Activated T-cell treated with anti-CD3 and anti-CD28 coated beads, Interleukin-2, amount 50 U/mL, for 24 hours (primary cell): Measurements from ENCODE around the gene ATP23.

ENCODE experiments used
- DNase-seq: peaks from one replicate; pipeline ENCODE4 v3.0.0-alpha.2; 2020
- H3K27ac Mint-ChIP-seq: 2 replicates; pipeline ENCODE4 v1.8.0; 2020; ENCODE audit warnings: mild to moderate bottlenecking, mixed read lengths
- H3K27me3 Mint-ChIP-seq: 2 replicates; pipeline ENCODE4 v1.8.0; 2020; ENCODE audit warnings: mixed read lengths
- H3K36me3 Mint-ChIP-seq: 2 replicates; pipeline ENCODE4 v1.8.0; 2020; ENCODE audit warnings: low read depth, mixed read lengths
- H3K4me1 Mint-ChIP-seq: 2 replicates; pipeline ENCODE4 v1.8.0; 2020; ENCODE audit warnings: low read depth, mixed read lengths
- H3K4me3 Mint-ChIP-seq: 2 replicates; pipeline ENCODE4 v1.8.0; 2020; ENCODE audit warnings: mild to moderate bottlenecking, moderate library complexity, mixed read lengths
- H3K9me3 Mint-ChIP-seq: 2 replicates; pipeline ENCODE4 v1.8.0; 2020; ENCODE audit warnings: mixed read lengths

The ATP23 gene

DNA sequence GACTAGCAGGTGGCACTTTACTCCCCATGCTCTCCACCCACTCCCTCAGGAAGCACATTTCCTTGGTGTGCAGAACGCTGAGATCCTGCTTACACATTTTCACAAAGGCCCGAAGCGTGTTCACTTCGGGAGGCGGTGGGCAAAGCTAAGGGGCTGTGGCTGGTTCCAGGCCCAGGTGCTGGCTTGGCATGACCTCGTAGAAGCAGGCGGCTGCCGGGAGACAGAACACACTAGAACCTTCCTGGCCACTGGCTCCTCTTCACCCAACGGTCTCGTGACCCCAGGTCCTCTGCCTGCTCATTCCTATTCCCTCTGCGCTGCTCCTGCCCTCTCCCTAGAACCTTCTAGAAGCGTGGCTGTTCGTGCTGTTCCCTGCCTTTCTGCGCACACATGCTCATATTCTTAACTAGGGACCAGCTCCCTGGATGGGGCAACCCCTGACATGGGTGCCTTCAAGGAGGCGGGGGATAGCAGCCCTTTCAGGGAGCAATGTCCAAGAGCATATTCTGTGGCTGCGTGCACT is 43.3 kb downstream of the ATP23 start:
- Mint-ChIP-seq H3K9me3 (no peaks in the 10 kb centered on the region), H3K27ac (no peak overlapping the region), H3K27me3 (peaks cover 17% of the 10 kb centered on the region), H3K4me1 (no peaks in the 10 kb centered on the region), H3K36me3 (no peaks in the 10 kb centered on the region), H3K4me3 (no peak overlapping the region)
- no peak for DNase-seq

DNA sequence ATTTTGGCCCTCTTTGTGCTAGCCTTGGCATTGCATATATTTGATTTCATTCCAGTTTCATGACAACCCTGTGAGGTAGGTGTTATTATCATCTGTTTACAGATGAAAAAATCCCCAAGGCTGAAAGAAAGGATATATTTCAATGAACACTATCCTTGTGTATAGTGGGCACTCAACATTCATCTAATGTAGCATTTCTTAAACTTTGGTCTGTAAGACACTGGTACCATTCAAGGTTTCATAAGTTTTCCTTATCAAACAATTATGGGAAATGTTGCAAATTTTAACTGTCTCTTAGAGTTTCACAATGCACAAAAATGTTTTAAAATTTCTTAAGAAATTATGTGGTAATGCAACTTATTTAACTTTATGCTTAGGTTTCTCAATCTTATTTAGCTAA is 44.3 kb downstream of the ATP23 start:
- H3K4me3 Mint-ChIP-seq, result no peak overlapping the region
- peaks cover 11% of the 10 kb centered on the region for H3K27me3 Mint-ChIP-seq
- no peak overlapping the region for H3K27ac Mint-ChIP-seq
- DNase-seq, result no peak
- no peaks in the 10 kb centered on the region for H3K4me1 Mint-ChIP-seq
- no peaks in the 10 kb centered on the region for H3K36me3 Mint-ChIP-seq
- H3K9me3 Mint-ChIP-seq, result no peaks in the 10 kb centered on the region

GRCh38 chr12:57989838-57990237 is 48.5 kb downstream of the ATP23 start:
- no peak overlapping the region for H3K4me3 Mint-ChIP-seq
- no peaks in the 10 kb centered on the region for H3K36me3 Mint-ChIP-seq
- no peaks in the 10 kb centered on the region for H3K4me1 Mint-ChIP-seq
- H3K27me3 Mint-ChIP-seq, result peaks cover 6% of the 10 kb centered on the region
- no peak overlapping the region for H3K27ac Mint-ChIP-seq
- DNase-seq, result no peak
- H3K9me3 Mint-ChIP-seq, result no peaks in the 10 kb centered on the region

DNA sequence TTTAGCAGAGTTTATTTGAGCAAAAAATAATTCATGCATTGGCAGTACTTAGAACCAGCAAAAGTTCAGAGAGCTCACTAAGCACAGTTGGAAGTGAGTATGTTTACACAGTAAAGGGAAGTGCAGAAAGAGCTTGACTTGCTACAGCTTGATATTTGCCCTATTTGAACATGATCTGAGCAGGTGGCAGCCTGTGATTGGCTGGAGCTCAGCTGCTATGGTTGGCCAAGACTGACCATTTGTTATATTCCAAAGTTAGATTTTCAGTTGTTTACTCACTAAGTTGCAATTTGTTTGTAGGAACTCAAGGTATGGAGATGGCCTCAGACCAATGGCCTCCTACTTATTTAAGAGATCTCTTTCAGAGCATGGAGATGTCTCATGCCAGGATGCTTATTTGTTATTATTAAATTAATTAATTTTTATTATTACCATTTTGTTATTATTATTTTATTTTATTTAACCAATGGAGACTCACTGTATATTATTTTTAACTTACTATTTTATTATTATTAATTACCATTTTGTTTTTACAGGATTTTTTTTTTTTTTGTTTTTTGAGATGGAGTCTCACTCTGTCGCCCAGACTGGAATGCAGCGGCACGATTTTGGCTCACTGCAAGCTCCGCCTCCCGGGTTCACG is 49.0 kb downstream of the ATP23 start:
- Mint-ChIP-seq H3K4me3 (no peak overlapping the region), H3K9me3 (no peaks in the 10 kb centered on the region), H3K4me1 (no peaks in the 10 kb centered on the region), H3K27ac (no peak overlapping the region), H3K27me3 (peaks cover 6% of the 10 kb centered on the region), H3K36me3 (no peaks in the 10 kb centered on the region)
- no peak for DNase-seq

DNA sequence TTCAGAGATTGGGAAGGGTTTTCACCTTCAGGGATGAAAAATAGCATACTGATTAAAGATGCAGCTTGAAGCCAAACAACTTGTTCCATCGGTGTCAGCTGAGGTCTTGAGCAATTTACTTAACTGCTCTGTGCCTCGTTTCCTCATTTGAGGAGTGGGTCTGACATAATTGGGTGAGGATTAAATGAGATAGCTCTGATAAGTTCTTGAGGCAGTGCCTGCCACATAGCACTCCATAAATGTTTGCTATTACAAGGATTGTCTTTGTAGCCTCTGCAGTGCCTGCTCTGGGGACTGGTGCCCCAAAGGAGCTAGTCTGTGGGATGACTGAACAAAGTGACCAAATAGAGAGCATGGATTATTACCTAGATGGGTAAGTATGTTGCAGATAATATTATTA is 50.6 kb downstream of the ATP23 start:
- Mint-ChIP-seq H3K27ac (no peak overlapping the region), H3K4me3 (no peak overlapping the region), H3K9me3 (peaks cover 11% of the 10 kb centered on the region), H3K27me3 (peaks cover 10% of the 10 kb centered on the region), H3K36me3 (peaks cover 1% of the 10 kb centered on the region), H3K4me1 (no peaks in the 10 kb centered on the region)
- DNase-seq, result no peak

- Mint-ChIP-seq H3K4me3 (no peak overlapping the region), H3K4me1 (no peaks in the 10 kb centered on the region), H3K9me3 (peaks cover 17% of the 10 kb centered on the region), H3K27ac (no peak overlapping the region), H3K27me3 (peaks cover 15% of the 10 kb centered on the region), H3K36me3 (peaks cover 1% of the 10 kb centered on the region)
- no peak for DNase-seq
Observed at GRCh38 chr12:57993030-57993429, 51.7 kb downstream of the ATP23 start.

DNA sequence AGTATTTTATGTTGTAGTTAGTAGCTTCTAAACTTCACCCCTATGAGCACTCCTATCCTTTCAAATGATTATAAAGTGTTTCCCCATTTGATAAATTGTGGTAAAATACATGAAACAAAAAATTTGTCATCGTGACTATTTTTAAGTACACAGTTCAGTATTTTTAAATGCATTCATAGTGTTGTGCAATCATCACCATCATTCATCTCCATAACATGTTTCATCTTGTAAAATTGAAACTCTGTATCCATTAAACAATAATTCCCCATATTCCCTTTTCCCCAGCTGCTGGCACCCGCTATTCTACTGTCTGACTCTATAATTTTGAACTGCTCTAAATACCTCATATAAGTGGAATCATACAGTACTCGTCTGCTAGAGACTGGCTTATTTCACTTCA is 52.5 kb downstream of the ATP23 start:
- Mint-ChIP-seq H3K27ac (no peak overlapping the region), H3K4me1 (no peaks in the 10 kb centered on the region), H3K9me3 (peaks cover 18% of the 10 kb centered on the region), H3K36me3 (peaks cover 1% of the 10 kb centered on the region), H3K27me3 (peaks cover 15% of the 10 kb centered on the region), H3K4me3 (no peak overlapping the region)
- DNase-seq, result no peak

DNA sequence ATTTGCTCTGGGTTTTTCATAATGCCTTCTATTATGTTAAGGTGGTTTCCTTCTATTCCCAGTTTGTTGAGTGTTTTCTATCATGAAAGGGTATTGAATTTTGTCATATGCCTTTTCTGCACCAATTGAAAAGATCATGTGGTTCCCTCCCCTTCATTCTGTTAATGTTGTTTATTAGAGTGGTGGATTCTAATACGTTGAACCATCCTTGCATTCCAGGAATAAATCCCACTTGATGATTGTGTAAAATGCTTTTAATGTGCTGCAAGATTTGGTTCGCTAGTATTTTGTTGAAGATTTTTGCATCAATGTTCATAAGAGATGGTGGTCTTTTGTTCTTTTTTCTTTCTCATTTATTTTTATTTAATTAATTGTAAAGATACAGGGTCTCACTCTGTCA is 55.2 kb downstream of the ATP23 start:
- Mint-ChIP-seq H3K27me3 (peaks cover 18% of the 10 kb centered on the region), H3K4me1 (no peaks in the 10 kb centered on the region), H3K27ac (no peak overlapping the region), H3K4me3 (no peak overlapping the region), H3K36me3 (peaks cover 1% of the 10 kb centered on the region), H3K9me3 (peaks cover 39% of the 10 kb centered on the region)
- no peak for DNase-seq

DNA sequence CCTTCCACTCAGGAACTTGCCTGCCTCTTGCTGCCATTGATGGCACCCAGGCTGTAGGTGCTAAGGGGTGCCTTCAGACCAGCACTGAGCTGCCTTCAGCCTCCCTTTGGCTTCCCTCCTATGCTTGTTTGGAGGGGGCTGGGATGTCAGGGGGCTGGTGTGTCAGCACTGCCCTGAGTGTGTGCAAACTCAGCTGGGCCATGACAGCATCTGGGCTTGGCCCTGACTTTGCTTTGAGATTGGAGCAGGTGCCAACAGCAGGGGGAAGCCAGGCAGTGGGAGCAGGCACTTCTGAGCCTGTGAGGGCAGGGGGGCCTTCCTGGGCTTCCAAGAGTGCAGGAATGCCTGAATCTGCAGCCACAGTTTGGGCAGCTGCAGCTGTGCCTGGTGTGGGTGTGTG is 56.9 kb downstream of the ATP23 start:
- Mint-ChIP-seq H3K36me3 (peaks cover 1% of the 10 kb centered on the region), H3K4me3 (no peak overlapping the region), H3K9me3 (peaks cover 45% of the 10 kb centered on the region), H3K4me1 (no peaks in the 10 kb centered on the region), H3K27ac (no peak overlapping the region), H3K27me3 (peaks cover 18% of the 10 kb centered on the region)
- DNase-seq, result no peak

GRCh38 chr12:58000499-58000898 is 59.1 kb downstream of the ATP23 start:
- Mint-ChIP-seq H3K4me1 (no peaks in the 10 kb centered on the region), H3K9me3 (peaks cover 45% of the 10 kb centered on the region), H3K27ac (no peak overlapping the region), H3K27me3 (peaks cover 26% of the 10 kb centered on the region), H3K36me3 (peaks cover 1% of the 10 kb centered on the region), H3K4me3 (no peak overlapping the region)
- no peak for DNase-seq

GRCh38 chr12:58007875-58008274 is 66.5 kb downstream of the ATP23 start:
- Mint-ChIP-seq H3K27ac (no peak overlapping the region), H3K4me3 (no peak overlapping the region), H3K4me1 (peaks cover 2% of the 10 kb centered on the region), H3K36me3 (no peaks in the 10 kb centered on the region), H3K27me3 (peaks cover 13% of the 10 kb centered on the region), H3K9me3 (no peaks in the 10 kb centered on the region)
- DNase-seq, result no peak

DNA sequence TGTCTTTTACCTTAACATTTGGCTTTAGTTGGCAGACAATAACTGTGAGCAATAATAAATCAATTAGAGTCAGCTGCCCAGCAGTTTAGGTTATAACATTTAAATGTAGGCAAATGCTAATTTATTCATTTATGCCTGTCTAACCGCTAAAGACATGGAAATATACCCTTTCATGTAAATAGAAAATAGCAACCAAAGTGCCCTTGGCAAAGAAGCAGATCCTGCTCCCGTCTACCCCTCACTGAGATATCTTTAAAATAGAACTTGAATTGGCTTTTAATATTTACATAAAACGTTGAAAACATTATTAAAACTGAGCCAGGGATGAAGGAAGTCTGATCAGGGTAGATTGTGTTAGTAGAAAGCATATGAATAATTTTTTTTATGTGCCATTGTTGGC is 67.3 kb downstream of the ATP23 start:
- peaks cover 15% of the 10 kb centered on the region for H3K27me3 Mint-ChIP-seq
- H3K4me1 Mint-ChIP-seq, result peaks cover 2% of the 10 kb centered on the region
- H3K9me3 Mint-ChIP-seq, result no peaks in the 10 kb centered on the region
- no peaks in the 10 kb centered on the region for H3K36me3 Mint-ChIP-seq
- H3K4me3 Mint-ChIP-seq, result no peak overlapping the region
- no peak overlapping the region for H3K27ac Mint-ChIP-seq
- no peak for DNase-seq
